K562 (cell line): ENCODE measurements around the gene SNAPC3. TPM values are rescaled to one million over a fixed set of nuclear protein-coding genes. Genes with fewer than 3 reads are reported as not detected.

Source experiments
- ATAC-seq: fragments of 200-7000 bp; cut with Tn5 transposase; 3 replicates; pipeline ENCODE4 v1.9.1; 2020; ENCODE audit warnings: moderate library complexity
- BruUV-seq: library from RNA; stranded (reverse); fragments of 400-500 nt; replicated peaks from 2 replicates; lab custom pipeline; 2021; lab: Mats Ljungman, UMichigan
- CTCF ChIA-PET: fragments of 300-600 bp; formaldehyde crosslinking; extraction: SDS; loops from one replicate; lab custom pipeline; 2021; ENCODE audit warnings: low intra/inter-chr PET ratio; lab: Yijun Ruan, JAX
- POLR2A ChIA-PET: fragments of 300-600, 350-650 bp; sonication (Branson Sonifier 250); formaldehyde crosslinking; extraction: SDS; loops from one replicate; lab custom pipeline; 2021; ENCODE audit warnings: antibody characterized with exemption, inconsistent platforms; lab: Yijun Ruan, JAX
- DNase-seq, 4 experiments: peaks; one replicate each; pipeline versions ENCODE4 v3.0.0 to v3.0.0-alpha.2; 2011 to 2018; ENCODE audit warnings: low spot score in 3 of 4, mixed read lengths in 3 of 4; ENCODE audit errors: extremely low read depth in 1 of 4
- FAIRE-seq: peaks from 2 replicates; lab custom pipeline; 2011; peaks lifted over from hg19 to GRCh38; lab: Jason Lieb, UNC
- H2AFZ ChIP-seq: 2 replicates; pipeline ENCODE4 v1.6.0; 2011; ENCODE audit warnings: low read depth, low read length, control low read depth, inconsistent platforms
- H3K27ac ChIP-seq: fragments of 200-600 bp; 3 replicates; pipeline ENCODE4 v1.8.0; 2011; ENCODE audit warnings: low read depth, mild to moderate bottlenecking, control low read depth, inconsistent platforms, low read length, moderate library complexity, mixed read lengths; ENCODE audit errors: extremely low read depth
- H3K27me3 ChIP-seq, 2 experiments: fragments of 300-600 bp in 1 of 2; 2 replicates in 1 of 2; 3 replicates in 1 of 2; pipeline versions ENCODE4 v1.6.0 to v1.8.0; 2011; ENCODE audit warnings: inconsistent platforms in 2 of 2, low read length in 2 of 2, mild to moderate bottlenecking in 1 of 2, mixed read lengths in 1 of 2, moderate library complexity in 1 of 2; ENCODE audit not compliant: control insufficient read depth in 2 of 2, insufficient read depth in 2 of 2
- H3K36me3 ChIP-seq: fragments of 300-600 bp; 3 replicates; pipeline ENCODE4 v1.8.0; 2011; ENCODE audit warnings: mild to moderate bottlenecking, low read length, inconsistent platforms; ENCODE audit not compliant: control insufficient read depth, insufficient read depth
- H3K4me1 ChIP-seq, 2 experiments: fragments of 200-600 bp in 1 of 2; replicated peaks in 1 of 2; 2 replicates in 1 of 2; 3 replicates in 1 of 2; pipeline versions ENCODE4 v1.5.1 to v1.8.0; 2011; ENCODE audit warnings: inconsistent platforms in 2 of 2, low read length in 2 of 2, mild to moderate bottlenecking in 1 of 2, mixed read lengths in 1 of 2, moderate library complexity in 1 of 2; ENCODE audit not compliant: control insufficient read depth in 2 of 2, insufficient read depth in 2 of 2
- H3K4me2 ChIP-seq: 2 replicates; pipeline ENCODE4 v1.6.1; 2011; ENCODE audit warnings: low read length, control low read depth, inconsistent platforms, mixed read lengths; ENCODE audit not compliant: insufficient read depth
- H3K4me3 ChIP-seq: fragments of 200-600 bp; sonication (generic), shearing (Covaris generic); 2 replicates; pipeline ENCODE4 v1.5.1; 2016; ENCODE audit warnings: control low read depth, inconsistent platforms
- H3K79me2 ChIP-seq: fragments of 200-600 bp; 3 replicates; pipeline ENCODE4 v1.8.0; 2011; ENCODE audit warnings: low read length, inconsistent platforms; ENCODE audit not compliant: control insufficient read depth, insufficient read depth
- H3K9ac ChIP-seq, 2 experiments: 2 replicates each; pipeline versions ENCODE4 v1.6.0 to v1.6.1; 2011; ENCODE audit warnings: low read depth in 2 of 2, low read length in 2 of 2, control low read depth in 1 of 2, inconsistent platforms in 1 of 2, mild to moderate bottlenecking in 1 of 2, mixed read lengths in 1 of 2; ENCODE audit not compliant: insufficient read depth in 1 of 2
- H3K9me1 ChIP-seq: one replicate; pipeline ENCODE4 v1.6.0; 2011; ENCODE audit warnings: inconsistent platforms, mild to moderate bottlenecking, low read length, moderate library complexity; ENCODE audit not compliant: control insufficient read depth, insufficient read depth
- H3K9me3 ChIP-seq: replicated peaks from 2 replicates; pipeline ENCODE4 v1.5.1; 2011; ENCODE audit warnings: low read depth, low read length, inconsistent platforms; ENCODE audit not compliant: control insufficient read depth, insufficient read depth
- H4K20me1 ChIP-seq: replicated peaks from 2 replicates; pipeline ENCODE4 v1.6.1; 2011; ENCODE audit warnings: low read length, inconsistent platforms, mixed read lengths; ENCODE audit not compliant: control insufficient read depth, insufficient read depth
- FUS ChIP-seq: fragments of 200-400 bp; formaldehyde crosslinking; optimal IDR thresholded peaks from 2 replicates; pipeline ENCODE3; 2017; ENCODE audit warnings: low read depth, low read length
- HMGN3 ChIP-seq: IDR thresholded peaks from 2 replicates; pipeline ENCODE4 v1.6.1; 2011; ENCODE audit warnings: borderline replicate concordance, low read depth, mild to moderate bottlenecking, mixed read lengths, low read length; ENCODE audit not compliant: insufficient read length; ENCODE audit errors: extremely low read depth
- HMGXB4 ChIP-seq: sonication (generic); formaldehyde crosslinking; IDR thresholded peaks from 2 replicates; pipeline ENCODE4 v1.8.1; 2023; ENCODE audit warnings: mild to moderate bottlenecking, missing genetic modification reagents
- HOMEZ ChIP-seq: fragments of 250-450 bp; sonication (Bioruptor Pico); IDR thresholded peaks from 2 replicates; pipeline ENCODE4 v1.4.0; 2020; ENCODE audit warnings: mild to moderate bottlenecking, moderate library complexity
- KDM2B ChIP-seq: fragments of 250-450 bp; sonication (Bioruptor Pico); IDR thresholded peaks from 2 replicates; pipeline ENCODE4 v1.8.0; 2021; ENCODE audit warnings: mild to moderate bottlenecking, moderate library complexity
- KDM4B ChIP-seq, 2 experiments: fragments of 450-650 bp in 1 of 2; sonication (generic) in 1 of 2; IDR thresholded peaks; 2 replicates each; pipeline ENCODE4 v1.6.1; 2016 to 2017; ENCODE audit warnings: borderline replicate concordance in 2 of 2, antibody characterized with exemption in 1 of 2, low read depth in 1 of 2, mild to moderate bottlenecking in 1 of 2
- MAFK ChIP-seq: IDR thresholded peaks from 2 replicates; pipeline ENCODE4 v1.6.1; 2011; ENCODE audit warnings: low read length, improper control_type of control experiment
- MTF1 ChIP-seq: fragments of 250-450 bp; sonication (Bioruptor Pico); IDR thresholded peaks from 2 replicates; pipeline ENCODE4 v1.9.0; 2021; ENCODE audit warnings: moderate library complexity, mild to moderate bottlenecking, inconsistent platforms, borderline replicate concordance
- NR3C1 ChIP-seq: sonication (generic); formaldehyde crosslinking; IDR thresholded peaks from 2 replicates; pipeline ENCODE4 v1.8.1; 2022; ENCODE audit warnings: missing genetic modification reagents
- SOX6 ChIP-seq: fragments of 450-650 bp; IDR thresholded peaks from 2 replicates; pipeline ENCODE4 v1.6.1; 2014; ENCODE audit warnings: mild to moderate bottlenecking
- ZC3H4 ChIP-seq: sonication (generic); formaldehyde crosslinking; IDR thresholded peaks from 2 replicates; pipeline ENCODE4 v1.9.0; 2021; ENCODE audit warnings: missing genetic modification reagents, borderline replicate concordance
- ZKSCAN1 ChIP-seq: fragments of 150-350 bp; IDR thresholded peaks from 2 replicates; pipeline ENCODE4 v1.6.1; 2016; ENCODE audit warnings: low read depth, low read length
- ZNF232 ChIP-seq: sonication (generic); formaldehyde crosslinking; IDR thresholded peaks from 2 replicates; pipeline ENCODE4 v1.8.0; 2022; ENCODE audit warnings: mild to moderate bottlenecking, missing genetic modification reagents
- WGBS: fragments of 100-300 bp; shearing (Covaris generic); methylation state at CpG from one replicate; pipeline ENCODE4 v1.1.6; 2016; ENCODE audit warnings: low coverage, mixed read lengths; ENCODE audit not compliant: insufficient coverage; ENCODE audit errors: missing lambda C conversion rate; 5-methylcytosine and 5-hydroxymethylcytosine counted together
- in situ Hi-C: fragments of 300-500 bp; cut with MboI; formaldehyde crosslinking; loops from 4 replicates; pipeline ENCODE4 v1.15.0; 2018; ENCODE audit warnings: inconsistent platforms, mixed read lengths
- intact Hi-C: fragments of 100-400 bp; cut with micrococcal nuclease; formaldehyde crosslinking; loops from 2 replicates; pipeline ENCODE4 v1.14.2; 2022
- polyA plus RNA-seq, 8 experiments: library from polyadenylated mRNA; depleted of rRNA in 4 of 8; stranded (reverse) in 5 of 8; unstranded in 3 of 8; fragments of >200 nt; fragmentation: Nextera tagmentation in 2 of 8; fragmentation: Illumina TruSeq in 1 of 8; extraction: Ambion mirVana in 2 of 8; extraction: Trizol in 1 of 8; gene quantifications; 2 replicates each; pipeline versions ENCODE4 v1.2.1 to v1.2.3, GENCODE V29; 2011 to 2014; ENCODE audit warnings: inconsistent platforms in 1 of 8, missing spikeins in 1 of 8
- total RNA-seq, 7 experiments: library from RNA; depleted of rRNA in 6 of 7; stranded (reverse); fragments of >200 nt in 6 of 7; fragmentation: Illumina TruSeq in 2 of 7; extraction: Trizol in 2 of 7; gene quantifications; 2 replicates each; pipeline versions ENCODE4 v1.2.1 to v1.2.3, GENCODE V29; 2011 to 2021; ENCODE audit warnings: low replicate concordance in 1 of 7
- TF ChIP-seq, protein P1 (sequence below): fragments of 250-450 bp; sonication (Bioruptor Pico); IDR thresholded peaks from 2 replicates; pipeline ENCODE4 v1.8.0; 2021; ENCODE audit warnings: moderate library complexity, mild to moderate bottlenecking, inconsistent platforms

Gene SNAPC3
- total and polyA plus RNA-seq, 9 of the 15 experiments (the other 6 are each of a cell fraction or from before 2014, with no cell fraction given) = 2.3 to 38.9 (median 19.8) TPM

DNA sequence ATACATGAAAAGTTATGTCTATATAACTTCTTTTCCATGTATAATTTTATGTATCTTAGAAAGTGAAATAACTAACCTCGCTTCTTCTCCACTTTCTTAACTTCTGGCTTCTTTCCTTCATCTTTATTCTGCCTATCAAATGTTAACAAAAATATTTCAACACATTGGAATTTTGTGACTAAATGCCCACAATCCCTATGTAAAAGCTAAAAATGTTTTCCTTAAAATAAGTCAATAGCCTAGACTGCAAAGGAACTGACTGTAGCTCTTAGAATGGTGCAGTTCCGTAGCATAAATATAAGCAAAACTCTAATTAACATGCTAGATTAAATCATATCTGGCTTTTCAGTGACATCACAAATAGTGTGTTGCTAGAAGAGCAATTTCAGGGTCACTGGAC, 47.2 kb downstream of the SNAPC3 start (continued):
- TF ChIP-seq HOMEZ (CRISPR knock-in tag) = no peak
- no peak for TF ChIP-seq MAFK

- FAIRE-seq = no peak
- Histone ChIP-seq H3K4me3 (no peak overlapping the region), H3K4me2 (no peak overlapping the region), H3K79me2 (no peaks in the 10 kb centered on the region), H3K9me3 (no peaks in the 10 kb centered on the region), H3K27ac (no peak overlapping the region), H3K4me1 (no peaks in the 10 kb centered on the region), H2AFZ (no peak overlapping the region), H3K9ac (no peak overlapping the region), H3K9me1 (no peaks in the 10 kb centered on the region), H3K36me3 (peaks cover 81% of the 10 kb centered on the region), H4K20me1 (no peaks in the 10 kb centered on the region), H3K27me3 (no peaks in the 10 kb centered on the region)
- WGBS = 92% methylated on average over 8 of the region's 8 CpGs
- DNase-seq = no peak
- ChIA-PET CTCF (no interaction called here), POLR2A (no interaction called here)
- intact Hi-C loops = no loop called here
- in situ Hi-C loops = no loop called here
- ATAC-seq = no peak
- no TSS peak for BruUV-seq
- TF ChIP-seq SOX6 (no peak), NR3C1 (no peak), HMGXB4 (CRISPR knock-in tag) (no peak), KDM2B (CRISPR knock-in tag) (no peak), ZC3H4 (CRISPR knock-in tag) (no peak), HMGN3 (no peak), MTF1 (CRISPR knock-in tag) (no peak), HOMEZ (CRISPR knock-in tag) (no peak), KDM4B (IDR thresholded peaks at IDR 0.05; ENCODE audit: borderline replicate concordance in 2 of 2, low read depth in 1 of 2) (no peak), FUS (no peak), ZNF232 (CRISPR knock-in tag) (no peak), ZKSCAN1 (no peak)
- TF ChIP-seq, protein P1, sequence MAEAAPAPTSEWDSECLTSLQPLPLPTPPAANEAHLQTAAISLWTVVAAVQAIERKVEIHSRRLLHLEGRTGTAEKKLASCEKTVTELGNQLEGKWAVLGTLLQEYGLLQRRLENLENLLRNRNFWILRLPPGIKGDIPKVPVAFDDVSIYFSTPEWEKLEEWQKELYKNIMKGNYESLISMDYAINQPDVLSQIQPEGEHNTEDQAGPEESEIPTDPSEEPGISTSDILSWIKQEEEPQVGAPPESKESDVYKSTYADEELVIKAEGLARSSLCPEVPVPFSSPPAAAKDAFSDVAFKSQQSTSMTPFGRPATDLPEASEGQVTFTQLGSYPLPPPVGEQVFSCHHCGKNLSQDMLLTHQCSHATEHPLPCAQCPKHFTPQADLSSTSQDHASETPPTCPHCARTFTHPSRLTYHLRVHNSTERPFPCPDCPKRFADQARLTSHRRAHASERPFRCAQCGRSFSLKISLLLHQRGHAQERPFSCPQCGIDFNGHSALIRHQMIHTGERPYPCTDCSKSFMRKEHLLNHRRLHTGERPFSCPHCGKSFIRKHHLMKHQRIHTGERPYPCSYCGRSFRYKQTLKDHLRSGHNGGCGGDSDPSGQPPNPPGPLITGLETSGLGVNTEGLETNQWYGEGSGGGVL (CRISPR knock-in tag) = no peak
Measured at GRCh38 chr9:15475923-15476536, 53.4 kb downstream of the SNAPC3 start.
